GM23248 (cell line): ENCODE measurements around the gene PYGM. TPM values are rescaled to one million over a fixed set of nuclear protein-coding genes. Genes with fewer than 3 reads are reported as not detected.

Experiments used
- DNase-seq: peaks from one replicate; pipeline ENCODE4 v3.0.0-alpha.2; 2015
- H2AFZ ChIP-seq: fragments of 200-600 bp; sonication (generic); 2 replicates; pipeline ENCODE4 v1.6.1; 2016; ENCODE audit warnings: antibody characterized with exemption
- H3F3A ChIP-seq: fragments of 200-600 bp; sonication (generic); 2 replicates; pipeline ENCODE4 v1.6.1; 2016; ENCODE audit warnings: mild to moderate bottlenecking, antibody characterized with exemption, mixed run types; ENCODE audit not compliant: insufficient read depth
- H3K27ac ChIP-seq: fragments of 200-600 bp; sonication (generic); 2 replicates; pipeline ENCODE4 v1.5.1; 2016; ENCODE audit warnings: mild to moderate bottlenecking
- H3K27me3 ChIP-seq: fragments of 200-600 bp; sonication (generic); replicated peaks from 2 replicates; pipeline ENCODE4 v1.6.1; 2016; ENCODE audit warnings: mild to moderate bottlenecking; ENCODE audit not compliant: insufficient read depth
- H3K36me3 ChIP-seq: fragments of 200-600 bp; sonication (generic); 2 replicates; pipeline ENCODE4 v1.6.1; 2016; ENCODE audit warnings: low read depth, mild to moderate bottlenecking
- H3K4me1 ChIP-seq: fragments of 200-600 bp; sonication (generic); 2 replicates; pipeline ENCODE4 v1.6.1; 2016; ENCODE audit warnings: mild to moderate bottlenecking; ENCODE audit not compliant: insufficient read depth
- H3K4me2 ChIP-seq: fragments of 200-600 bp; sonication (generic); one replicate; pipeline ENCODE4 v1.6.1; 2016; ENCODE audit warnings: mild to moderate bottlenecking; ENCODE audit not compliant: unreplicated experiment
- H3K4me3 ChIP-seq: fragments of 200-600 bp; sonication (generic); 2 replicates; pipeline ENCODE4 v1.5.1; 2016; ENCODE audit warnings: mild to moderate bottlenecking
- H3K79me2 ChIP-seq: fragments of 200-600 bp; sonication (generic); 2 replicates; pipeline ENCODE4 v1.6.1; 2016; ENCODE audit warnings: mild to moderate bottlenecking; ENCODE audit not compliant: insufficient read depth
- H3K9ac ChIP-seq: fragments of 200-600 bp; sonication (generic); 2 replicates; pipeline ENCODE4 v1.6.1; 2016; ENCODE audit warnings: mild to moderate bottlenecking
- H3K9me2 ChIP-seq: fragments of 200-600 bp; sonication (generic); 2 replicates; pipeline ENCODE4 v1.6.1; 2016; ENCODE audit warnings: mixed run types, mild to moderate bottlenecking, moderate library complexity; ENCODE audit not compliant: insufficient read depth
- H3K9me3 ChIP-seq: fragments of 200-600 bp; sonication (generic); one replicate; pipeline ENCODE4 v1.6.1; 2017; ENCODE audit warnings: low read depth
- H4K20me1 ChIP-seq: fragments of 200-600 bp; sonication (generic); 2 replicates; pipeline ENCODE4 v1.6.0; 2016; ENCODE audit not compliant: insufficient read depth
- EZH2 ChIP-seq: fragments of 200-600 bp; sonication (generic); IDR thresholded peaks from 2 replicates; pipeline ENCODE4 v1.6.1; 2018; ENCODE audit warnings: antibody characterized with exemption, mild to moderate bottlenecking; ENCODE audit not compliant: insufficient read depth, poor library complexity, severe bottlenecking
- EZH2phosphoT487 ChIP-seq: fragments of 200-600 bp; sonication (generic); IDR thresholded peaks from 2 replicates; pipeline ENCODE4 v1.6.1; 2018; ENCODE audit warnings: antibody characterized with exemption, moderate library complexity, mild to moderate bottlenecking, low read depth; ENCODE audit not compliant: insufficient read depth
- WGBS, 2 experiments: methylation state at CpG; one replicate each; pipeline ENCODE4 v1.1.6; 2015 to 2017; ENCODE audit warnings: low lambda C conversion rate in 2 of 2, low coverage in 1 of 2; ENCODE audit errors: missing lambda C conversion rate in 2 of 2; 5-methylcytosine and 5-hydroxymethylcytosine counted together
- in situ Hi-C: fragments of 300-500 bp; cut with MboI; formaldehyde crosslinking; loops from 2 replicates; pipeline ENCODE4 v1.15.0; 2020
- polyA plus RNA-seq: library from polyadenylated mRNA; unstranded; fragments of >200 nt; fragmentation: Nextera tagmentation; extraction: Ambion mirVana; gene quantifications from 2 replicates; pipeline ENCODE4 v1.2.1, GENCODE V29; 2016
- total RNA-seq: library from RNA; depleted of rRNA; stranded (reverse); fragments of >200 nt; shearing (Covaris generic); gene quantifications from 2 replicates; pipeline ENCODE4 v1.2.3, GENCODE V29; 2014

The PYGM gene
- total and polyA plus RNA-seq, 2 experiments from 2014 or later: not detected

- H2AFZ ChIP-seq: no peak overlapping the region
- 62 to 66% methylated on average over 12 of the region's 12 CpGs for WGBS, 2 experiments
- no peaks in the 10 kb centered on the region for H3F3A ChIP-seq
- no peaks in the 10 kb centered on the region for H3K9me2 ChIP-seq
- H3K4me2 ChIP-seq: no peak overlapping the region
- H4K20me1 ChIP-seq: no peaks in the 10 kb centered on the region
- H3K4me3 ChIP-seq: no peak overlapping the region
- peaks cover 48% of the 10 kb centered on the region for H3K27me3 ChIP-seq
- H3K9me3 ChIP-seq: no peaks in the 10 kb centered on the region
- no peaks in the 10 kb centered on the region for H3K4me1 ChIP-seq
- H3K79me2 ChIP-seq: no peaks in the 10 kb centered on the region
- H3K27ac ChIP-seq: no peak overlapping the region
- TF ChIP-seq EZH2 (no peak), EZH2phosphoT487 (no peak)
- no peak overlapping the region for H3K9ac ChIP-seq
- in situ Hi-C loops: no loop called here
- H3K36me3 ChIP-seq: no peaks in the 10 kb centered on the region
- DNase-seq: no peak
These were observed 39.0 kb downstream of the PYGM start for GRCh38 chr11:64720640-64721358.

- Histone ChIP-seq H3K27ac (no peak overlapping the region), H4K20me1 (no peaks in the 10 kb centered on the region), H3K27me3 (peaks cover 54% of the 10 kb centered on the region), H3K79me2 (no peaks in the 10 kb centered on the region), H3K36me3 (no peaks in the 10 kb centered on the region), H3K9ac (no peak overlapping the region), H3K9me3 (no peaks in the 10 kb centered on the region), H3K4me2 (no peak overlapping the region), H3F3A (no peaks in the 10 kb centered on the region), H3K9me2 (no peaks in the 10 kb centered on the region), H3K4me1 (no peaks in the 10 kb centered on the region), H3K4me3 (no peak overlapping the region), H2AFZ (no peak overlapping the region)
- TF ChIP-seq EZH2 (no peak), EZH2phosphoT487 (no peak)
- no peak for DNase-seq
- 45% methylated on average over 9 of the region's 9 CpGs for WGBS, 2 experiments
- in situ Hi-C loops: no loop called here
These were observed 39.6 kb downstream of the PYGM start for GRCh38 chr11:64720167-64720566.

DNA sequence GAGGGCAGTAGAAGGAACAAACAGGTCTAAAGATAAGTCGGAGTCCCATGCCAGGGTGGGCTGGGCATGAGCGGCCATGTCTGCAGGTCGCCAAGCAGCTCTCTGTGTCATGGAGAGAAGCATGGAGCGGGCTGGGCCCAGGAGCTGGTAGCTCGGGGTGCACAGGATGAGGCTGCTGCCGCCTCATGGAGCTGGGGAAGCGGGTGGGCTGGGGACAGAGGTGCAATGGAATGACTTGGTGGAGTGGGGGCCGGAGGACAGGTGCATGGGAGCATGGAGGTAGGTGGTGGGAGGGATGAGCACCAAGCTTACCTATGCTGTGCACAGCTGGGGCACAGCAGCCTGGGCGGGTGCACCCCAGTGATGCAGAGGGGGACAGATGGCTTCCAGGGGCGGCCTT lies 40.4 kb downstream of the PYGM start:
- no peak overlapping the region for H3K4me2 ChIP-seq
- in situ Hi-C loops: no loop called here
- DNase-seq: no peak
- no peak overlapping the region for H3K4me3 ChIP-seq
- H3F3A ChIP-seq: no peaks in the 10 kb centered on the region
- H2AFZ ChIP-seq: no peak overlapping the region
- H3K9ac ChIP-seq: no peak overlapping the region
- H3K79me2 ChIP-seq: no peaks in the 10 kb centered on the region
- TF ChIP-seq EZH2phosphoT487: no peak
- TF ChIP-seq EZH2: no peak
- H3K9me3 ChIP-seq: no peaks in the 10 kb centered on the region
- WGBS, 2 experiments: 67 to 73% methylated on average over 10 of the region's 10 CpGs
- H3K36me3 ChIP-seq: no peaks in the 10 kb centered on the region
- H3K4me1 ChIP-seq: no peaks in the 10 kb centered on the region
- no peaks in the 10 kb centered on the region for H4K20me1 ChIP-seq
- H3K9me2 ChIP-seq: no peaks in the 10 kb centered on the region
- peaks cover 61% of the 10 kb centered on the region for H3K27me3 ChIP-seq
- H3K27ac ChIP-seq: no peak overlapping the region

GRCh38 chr11:64718780-64719124 lies 41.0 kb downstream of the PYGM start:
- Histone ChIP-seq H3K4me3 (no peak overlapping the region), H3K9ac (no peak overlapping the region), H3K9me2 (no peaks in the 10 kb centered on the region), H3K27ac (no peak overlapping the region), H3K27me3 (peaks cover 68% of the 10 kb centered on the region), H3F3A (no peaks in the 10 kb centered on the region), H3K4me1 (no peaks in the 10 kb centered on the region), H3K36me3 (no peaks in the 10 kb centered on the region), H4K20me1 (no peaks in the 10 kb centered on the region), H2AFZ (no peak overlapping the region), H3K4me2 (no peak overlapping the region), H3K79me2 (no peaks in the 10 kb centered on the region), H3K9me3 (no peaks in the 10 kb centered on the region)
- in situ Hi-C loops: no loop called here
- no peak for DNase-seq
- TF ChIP-seq EZH2: no peak
- no peak for TF ChIP-seq EZH2phosphoT487
- 30 to 31% methylated on average over 4 of the region's 4 CpGs for WGBS, 2 experiments
